ENCODE data around the gene SPDYE3.

DNA sequence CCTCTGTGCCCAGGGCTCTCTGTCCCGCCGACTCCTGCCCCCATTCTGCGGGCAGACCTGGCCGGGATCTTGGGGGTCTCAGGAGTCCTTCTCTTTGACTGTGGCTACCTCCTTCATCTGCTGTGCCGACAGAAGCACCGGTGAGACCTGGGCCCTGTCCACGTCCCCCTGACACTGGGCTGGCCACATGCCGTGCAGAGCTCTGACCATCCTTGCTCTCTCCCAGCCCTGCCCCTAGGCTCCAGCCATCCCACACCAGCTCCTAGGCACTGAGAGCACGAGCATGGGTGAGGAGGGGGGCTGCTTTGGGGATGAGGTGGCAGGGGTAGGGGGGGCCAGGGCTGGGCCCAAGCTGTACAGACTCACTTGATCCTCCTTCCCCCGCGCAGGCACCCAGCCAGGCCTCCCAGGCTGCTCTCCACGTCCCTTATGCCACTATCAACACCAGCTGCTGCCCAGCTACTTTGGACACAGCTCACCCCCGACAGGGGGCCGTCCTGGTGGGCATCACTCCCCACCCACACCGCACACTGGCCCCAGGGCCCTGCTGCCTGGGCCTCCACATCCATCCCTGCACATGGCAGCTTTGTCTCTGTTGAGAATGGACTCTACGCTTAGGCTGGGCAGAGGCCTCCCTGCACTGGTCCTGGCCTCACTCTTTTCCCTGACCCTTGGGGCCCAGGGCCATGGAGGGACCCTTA is 45.6 kb downstream of the SPDYE3 start:
- no peak for TF ChIP-seq CTCF (IDR thresholded peaks at IDR 0.05)
- TF ChIP-seq EP300 (IDR thresholded peaks at IDR 0.05) = no peak
- TF ChIP-seq POLR2A (IDR thresholded peaks at IDR 0.05; ENCODE audit: low read depth) = no peak

All from esophagus muscularis mucosa (tissue), 4 donors.